Stimulated activated CD8-positive, alpha-beta memory T cell treated with anti-CD3 and anti-CD28 coated beads, Interleukin-7, amount 100 ng/mL, for 24 hours (primary cell): Measurements from ENCODE around the gene CRYM.
"Not testable (repeated sequence)": the region's sequence is repeated elsewhere in the genome, so short reads cannot be mapped to it uniquely, and the experiment has no call there.

Experiments used
- DNase-seq: peaks from one replicate; pipeline ENCODE4 v3.0.0-alpha.2; 2020; ENCODE audit warnings: low read depth

The CRYM gene

GRCh38 chr16:21277045-21277926, 804 bp downstream of the CRYM start:
- no peak for DNase-seq

- no peak for DNase-seq
These were observed 2.0 kb downstream of the CRYM start for GRCh38 chr16:21276090-21276489.

- no peak for DNase-seq
These were observed 2.6 kb downstream of the CRYM start for GRCh38 chr16:21275529-21275928.

GRCh38 chr16:21274172-21274726, 3.8 kb downstream of the CRYM start:
- no peak for DNase-seq

- not testable (repeated sequence) for DNase-seq
These were observed 5.3 kb downstream of the CRYM start for GRCh38 chr16:21272763-21273162.

GRCh38 chr16:21272253-21272652, 5.8 kb downstream of the CRYM start:
- no peak for DNase-seq

GRCh38 chr16:21268236-21268635, 9.9 kb downstream of the CRYM start:
- no peak for DNase-seq

GRCh38 chr16:21267298-21267697, 10.8 kb downstream of the CRYM start:
- no peak for DNase-seq

- DNase-seq: no peak
These were observed 12.8 kb downstream of the CRYM start for GRCh38 chr16:21265104-21265837.

- DNase-seq: no peak
These were observed 13.5 kb downstream of the CRYM start for GRCh38 chr16:21264571-21265036.

GRCh38 chr16:21263640-21264570, 14.2 kb downstream of the CRYM start:
- no peak for DNase-seq

GRCh38 chr16:21262779-21263639, 15.1 kb downstream of the CRYM start:
- DNase-seq: no peak

GRCh38 chr16:21260870-21261791, 17.0 kb downstream of the CRYM start:
- DNase-seq: no peak

- no peak for DNase-seq
These were observed 20.8 kb downstream of the CRYM start for GRCh38 chr16:21257284-21257683.

- no peak for DNase-seq
These were observed 21.5 kb downstream of the CRYM start for GRCh38 chr16:21256636-21257035.

- no peak for DNase-seq
These were observed 24.6 kb downstream of the CRYM start for GRCh38 chr16:21253470-21253869.

- DNase-seq: no peak
These were observed 27.8 kb downstream of the CRYM start for GRCh38 chr16:21250072-21250923.

GRCh38 chr16:21248179-21248578, 29.9 kb downstream of the CRYM start:
- DNase-seq: not testable (repeated sequence)
